Measurements from ENCODE around the gene GATD1.

Gene GATD1, protein sequence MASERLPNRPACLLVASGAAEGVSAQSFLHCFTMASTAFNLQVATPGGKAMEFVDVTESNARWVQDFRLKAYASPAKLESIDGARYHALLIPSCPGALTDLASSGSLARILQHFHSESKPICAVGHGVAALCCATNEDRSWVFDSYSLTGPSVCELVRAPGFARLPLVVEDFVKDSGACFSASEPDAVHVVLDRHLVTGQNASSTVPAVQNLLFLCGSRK

DNA sequence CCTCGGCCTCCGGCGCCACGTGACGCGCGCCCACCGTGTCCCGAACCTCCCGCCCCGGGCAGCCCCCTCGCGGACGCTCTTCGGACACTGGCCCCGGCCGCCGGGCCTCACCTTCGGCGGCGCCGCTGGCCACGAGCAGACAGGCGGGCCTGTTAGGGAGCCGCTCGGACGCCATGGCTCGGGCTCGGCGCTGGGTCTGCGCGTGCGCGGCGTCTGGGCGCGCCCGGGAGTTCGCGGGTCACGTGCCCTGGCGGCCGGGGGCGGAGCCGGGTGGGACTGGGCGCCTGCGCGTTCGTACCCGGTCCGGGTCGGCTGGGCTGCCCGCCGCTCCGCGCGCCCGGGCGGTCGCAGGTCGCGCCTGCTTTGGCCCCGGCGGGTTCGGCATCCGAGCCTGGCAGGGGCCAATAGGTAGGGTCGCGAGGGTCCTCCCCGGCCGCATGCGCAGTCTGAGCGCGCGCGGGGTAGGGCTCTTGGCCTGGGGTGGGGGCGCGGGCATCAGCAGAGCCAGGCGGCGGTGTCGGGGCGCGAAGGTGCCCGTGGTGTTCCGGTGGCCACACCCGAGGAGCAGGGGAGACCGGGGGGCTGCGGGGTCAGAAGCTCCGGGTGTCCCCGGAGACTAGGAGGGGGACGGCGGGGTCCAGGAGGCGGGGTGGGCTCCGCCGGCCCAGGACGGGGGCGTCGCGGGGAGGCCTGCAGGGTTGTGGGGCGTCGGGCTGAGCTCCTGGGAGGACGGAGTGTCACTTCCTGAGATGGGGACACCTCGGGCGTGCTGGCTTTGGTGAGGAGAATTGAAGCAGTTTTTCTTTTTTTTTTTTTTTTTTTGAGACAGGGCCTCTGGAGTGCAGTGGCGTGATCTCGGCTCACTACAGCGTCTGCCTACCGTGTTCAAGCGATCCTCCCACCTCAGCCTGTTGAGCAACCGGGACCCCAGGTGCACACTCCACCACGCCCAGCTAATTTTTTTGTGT, at the start of gene GATD1:
TSS of gene GATD1 (minus strand) at position 200 of the 968 bp plus-strand sequence. CDS start at position 175, 25 bp downstream.
- peak within 1 kb of the TSS; percentile 92 for H3K4me3 ChIP-seq (ENCODE audit: low read depth, low read length)
- DNase-seq (ENCODE audit: low read depth): peak; percentile 93
- TF ChIP-seq, protein P1, sequence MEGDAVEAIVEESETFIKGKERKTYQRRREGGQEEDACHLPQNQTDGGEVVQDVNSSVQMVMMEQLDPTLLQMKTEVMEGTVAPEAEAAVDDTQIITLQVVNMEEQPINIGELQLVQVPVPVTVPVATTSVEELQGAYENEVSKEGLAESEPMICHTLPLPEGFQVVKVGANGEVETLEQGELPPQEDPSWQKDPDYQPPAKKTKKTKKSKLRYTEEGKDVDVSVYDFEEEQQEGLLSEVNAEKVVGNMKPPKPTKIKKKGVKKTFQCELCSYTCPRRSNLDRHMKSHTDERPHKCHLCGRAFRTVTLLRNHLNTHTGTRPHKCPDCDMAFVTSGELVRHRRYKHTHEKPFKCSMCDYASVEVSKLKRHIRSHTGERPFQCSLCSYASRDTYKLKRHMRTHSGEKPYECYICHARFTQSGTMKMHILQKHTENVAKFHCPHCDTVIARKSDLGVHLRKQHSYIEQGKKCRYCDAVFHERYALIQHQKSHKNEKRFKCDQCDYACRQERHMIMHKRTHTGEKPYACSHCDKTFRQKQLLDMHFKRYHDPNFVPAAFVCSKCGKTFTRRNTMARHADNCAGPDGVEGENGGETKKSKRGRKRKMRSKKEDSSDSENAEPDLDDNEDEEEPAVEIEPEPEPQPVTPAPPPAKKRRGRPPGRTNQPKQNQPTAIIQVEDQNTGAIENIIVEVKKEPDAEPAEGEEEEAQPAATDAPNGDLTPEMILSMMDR (IDR thresholded peaks at IDR 0.05; ENCODE audit: insufficient read depth, low read depth, low read length, missing control alignments): no peak

DNA sequence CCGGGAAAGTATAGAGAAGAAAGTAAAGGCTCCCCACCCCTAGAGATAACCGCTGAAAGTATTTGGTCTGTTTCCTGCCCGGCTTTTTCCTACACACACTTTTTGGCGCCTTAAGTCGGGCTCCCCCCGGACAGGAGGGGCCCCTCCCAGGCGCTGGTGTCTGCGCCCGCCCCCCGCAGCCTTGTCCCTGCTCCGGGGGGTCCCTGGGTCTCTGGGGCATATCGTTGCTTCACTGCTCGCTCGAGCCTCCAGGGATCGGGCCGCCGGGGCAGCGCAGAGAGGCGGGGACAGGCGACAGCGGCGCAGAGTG, 49.5 kb upstream of the GATD1 start:
- DNase-seq (ENCODE audit: low read depth): peak; percentile 46
- TF ChIP-seq, protein P1 (IDR thresholded peaks at IDR 0.05; ENCODE audit: insufficient read depth, low read depth, low read length, missing control alignments): no peak
- H3K4me3 ChIP-seq (ENCODE audit: low read depth, low read length): peak overlapping the region; percentile 75

DNA sequence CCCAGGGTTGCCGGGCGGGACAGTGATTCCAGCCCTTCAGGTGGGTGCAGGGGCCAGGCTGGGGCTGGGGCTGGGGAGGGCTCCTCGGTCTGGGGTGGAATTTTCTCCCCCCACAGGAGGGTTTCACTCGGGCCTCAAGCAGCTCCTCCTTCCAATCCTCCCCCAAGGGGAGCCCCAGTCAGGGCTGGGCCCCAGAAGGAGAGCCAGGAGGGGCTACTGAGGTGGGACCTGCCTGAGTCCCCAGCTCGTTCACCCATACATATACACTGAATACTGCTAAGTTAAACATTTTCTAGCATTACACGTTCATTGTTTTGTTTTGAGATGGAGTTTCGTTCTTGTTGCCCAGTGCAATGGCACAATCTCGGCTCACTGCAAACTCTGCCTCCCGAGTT, 48.9 kb upstream of the GATD1 start:
- H3K4me3 ChIP-seq (ENCODE audit: low read depth, low read length): peak overlapping the region; percentile 75; the same call in 1 of the 2 replicates
- TF ChIP-seq, protein P1 (IDR thresholded peaks at IDR 0.05; ENCODE audit: insufficient read depth, low read depth, low read length, missing control alignments): no peak
- no peak for DNase-seq (ENCODE audit: low read depth)

DNA sequence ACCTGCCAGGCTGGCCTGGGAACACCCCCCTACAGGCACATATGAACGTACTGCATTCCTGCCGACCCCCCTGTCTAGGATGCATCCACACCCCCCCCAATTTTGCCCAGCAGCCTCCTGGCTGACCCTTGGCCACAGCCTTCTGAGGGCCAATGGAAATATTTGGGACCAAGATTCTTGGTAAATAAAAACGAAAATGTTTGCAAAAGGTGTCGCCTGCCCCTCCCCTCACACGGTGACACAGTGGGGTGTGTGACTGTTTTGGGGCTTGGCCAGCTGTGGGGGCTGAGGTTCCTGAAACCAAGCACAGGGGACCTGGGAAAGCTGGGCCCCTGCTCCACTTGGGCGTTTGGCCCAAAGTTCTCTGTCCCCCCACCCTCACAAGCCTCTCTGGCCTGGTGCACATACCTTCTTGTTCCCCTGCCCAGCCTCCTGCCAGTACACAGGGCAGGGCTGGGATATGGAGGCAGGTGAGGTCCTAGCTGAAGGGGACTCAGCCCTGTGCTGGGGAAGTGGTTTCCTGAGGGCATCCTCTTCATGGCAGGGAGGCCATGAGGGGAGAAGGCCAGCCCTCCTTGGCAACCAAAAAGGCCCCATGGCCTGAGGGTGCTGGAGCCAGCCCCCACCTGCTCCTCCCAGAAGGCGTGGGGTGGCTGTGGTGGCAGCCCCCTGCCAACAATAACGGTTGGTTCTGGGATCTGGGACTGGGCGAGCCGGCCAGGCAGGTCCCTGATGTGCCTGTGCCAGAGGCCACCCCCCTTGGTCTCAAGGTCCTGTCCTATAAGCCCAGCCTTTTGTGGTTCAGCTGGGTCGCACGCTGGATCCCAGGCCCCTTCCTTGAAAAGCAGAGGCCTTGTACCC, 48.3 kb upstream of the GATD1 start:
- TF ChIP-seq, protein P1 (IDR thresholded peaks at IDR 0.05; ENCODE audit: insufficient read depth, low read depth, low read length, missing control alignments): no peak
- H3K4me3 ChIP-seq (ENCODE audit: low read depth, low read length): no peak overlapping the region
- DNase-seq (ENCODE audit: low read depth): no peak

DNA sequence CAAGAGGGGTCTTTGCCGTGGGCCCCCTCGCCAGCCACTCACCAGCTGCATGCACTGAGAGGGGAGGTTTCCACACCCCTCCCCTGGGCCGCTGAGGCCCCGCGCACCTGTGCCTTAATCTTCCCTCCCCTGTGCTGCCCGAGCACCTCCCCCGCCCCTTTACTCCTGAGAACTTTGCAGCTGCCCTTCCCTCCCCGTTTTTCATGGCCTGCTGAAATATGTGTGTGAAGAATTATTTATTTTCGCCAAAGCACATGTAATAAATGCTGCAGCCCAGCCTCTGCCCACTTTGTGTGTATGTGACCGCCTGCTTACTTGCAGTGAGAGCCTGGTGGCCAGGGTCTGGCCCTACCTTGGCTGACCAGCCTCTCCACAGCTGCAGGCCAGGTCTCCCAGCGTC, 47.7 kb upstream of the GATD1 start:
- no peak overlapping the region for H3K4me3 ChIP-seq (ENCODE audit: low read depth, low read length)
- DNase-seq (ENCODE audit: low read depth): no peak
- TF ChIP-seq, protein P1 (IDR thresholded peaks at IDR 0.05; ENCODE audit: insufficient read depth, low read depth, low read length, missing control alignments): no peak

DNA sequence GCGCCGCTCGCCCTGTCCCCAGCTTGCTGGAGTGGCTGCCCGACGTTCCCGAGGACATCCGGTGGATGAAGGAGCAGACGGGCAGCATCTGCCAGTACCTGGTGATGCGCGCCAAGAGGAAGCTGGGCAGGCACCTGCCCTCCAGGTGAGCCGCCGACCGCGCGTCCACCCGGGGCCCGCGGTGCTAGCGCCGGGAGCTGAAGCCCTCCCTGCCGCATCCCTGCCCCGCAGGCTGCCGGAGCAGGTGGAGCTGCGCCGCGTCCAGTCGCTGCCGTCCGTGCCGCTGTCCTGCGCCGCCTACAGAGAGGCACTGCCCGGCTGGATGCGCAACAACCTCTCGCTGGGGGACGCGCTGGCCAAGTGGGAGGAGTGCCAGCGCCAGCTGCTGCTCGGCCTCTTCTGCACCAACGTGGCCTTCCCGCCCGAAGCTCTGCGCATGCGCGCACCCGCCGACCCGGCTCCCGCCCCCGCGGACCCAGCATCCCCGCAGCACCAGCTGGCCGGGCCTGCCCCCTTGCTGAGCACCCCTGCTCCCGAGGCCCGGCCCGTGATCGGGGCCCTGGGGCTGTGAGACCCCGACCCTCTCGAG, 47.1 kb upstream of the GATD1 start:
- TF ChIP-seq, protein P1 (IDR thresholded peaks at IDR 0.05; ENCODE audit: insufficient read depth, low read depth, low read length, missing control alignments): no peak
- DNase-seq (ENCODE audit: low read depth): no peak
- H3K4me3 ChIP-seq (ENCODE audit: low read depth, low read length): no peak overlapping the region
